HuH-7 (cell line): ENCODE measurements around the gene SEMA3D.
A peak's percentile ranks its signal among the peaks of the same experiment; 100 is the strongest.

Experiments used
- DNase-seq: peaks from one replicate; pipeline ENCODE4 v3.0.0; 2011; ENCODE audit warnings: low spot score

Gene SEMA3D

DNA sequence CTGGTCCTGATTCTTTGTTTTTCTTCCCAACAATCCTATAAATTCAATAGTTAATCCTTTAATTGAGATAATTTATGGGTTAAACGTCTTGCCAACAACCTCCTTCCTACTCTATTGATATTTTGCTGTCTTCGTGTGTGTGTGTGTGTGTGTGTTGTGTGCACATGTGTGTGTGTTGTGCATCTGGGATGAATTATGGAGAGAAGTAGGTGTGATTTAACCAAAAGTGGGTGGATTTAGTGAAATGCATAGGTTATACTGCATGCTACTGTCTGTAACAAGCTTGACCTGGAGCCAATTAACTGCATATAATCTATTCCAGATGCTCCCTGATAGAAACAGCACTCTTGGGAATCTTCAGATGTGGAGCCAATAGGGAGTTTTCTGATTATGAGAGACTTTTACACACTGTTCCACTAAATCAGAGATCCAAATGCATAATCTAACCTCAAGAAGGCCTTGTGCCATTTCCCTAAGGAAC, 61.2 kb downstream of the SEMA3D start:
- DNase-seq, result no peak

DNA sequence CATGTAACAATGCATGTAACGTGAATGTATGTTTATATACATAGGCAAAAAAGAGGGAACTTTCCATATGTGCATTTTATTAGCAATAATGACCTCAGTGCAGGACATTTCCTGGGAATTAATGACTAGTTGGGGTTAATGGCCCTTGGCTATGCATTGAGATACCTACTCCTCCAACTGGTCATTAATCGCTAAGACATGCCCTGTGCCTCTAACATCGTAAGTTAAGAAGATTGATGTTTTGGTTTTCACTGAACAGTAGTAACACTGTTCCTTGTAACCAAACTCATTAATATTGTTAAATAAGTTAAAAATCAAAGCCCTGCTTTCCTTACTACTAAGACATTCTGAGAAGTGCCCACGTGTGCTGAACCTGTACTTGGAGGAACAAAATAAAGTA, 61.7 kb downstream of the SEMA3D start:
- DNase-seq, result no peak

DNA sequence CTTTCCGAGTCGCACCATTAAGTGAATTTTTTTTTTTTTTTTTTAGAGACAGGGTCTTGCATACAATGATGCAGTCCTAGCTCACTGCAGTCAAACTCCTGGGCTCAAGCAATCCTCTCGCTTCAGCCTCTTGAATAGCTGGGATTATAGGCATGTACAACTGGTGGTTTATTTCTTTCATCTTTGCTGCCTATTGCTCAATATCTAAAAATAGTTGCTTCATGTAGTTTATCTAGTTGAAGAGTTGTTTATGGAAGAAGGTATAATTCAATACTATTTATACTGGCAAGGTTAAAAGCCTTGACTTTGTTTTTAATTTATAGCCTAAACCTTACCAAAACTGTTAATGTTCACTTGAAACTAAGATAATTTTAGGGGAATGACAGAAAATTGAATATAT, 66.9 kb downstream of the SEMA3D start:
- DNase-seq, result no peak

DNA sequence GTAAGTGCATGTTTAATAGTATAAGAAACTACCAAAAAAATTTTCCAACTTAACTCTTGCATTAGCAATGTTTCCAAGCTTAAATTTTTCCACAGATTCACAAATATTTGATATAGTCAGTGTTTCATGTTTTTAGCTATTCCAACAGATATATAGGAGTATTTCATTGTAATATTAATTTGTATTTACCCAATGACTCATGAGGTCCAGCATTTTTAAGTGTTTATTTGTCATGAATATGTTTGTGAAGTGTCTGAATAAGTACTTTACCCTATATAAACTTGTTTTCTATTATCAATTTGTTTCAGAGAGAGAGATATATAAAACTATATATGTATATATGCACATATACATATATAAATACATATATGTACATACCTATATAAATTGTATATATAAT, 71.0 kb downstream of the SEMA3D start:
- DNase-seq, result no peak

DNA sequence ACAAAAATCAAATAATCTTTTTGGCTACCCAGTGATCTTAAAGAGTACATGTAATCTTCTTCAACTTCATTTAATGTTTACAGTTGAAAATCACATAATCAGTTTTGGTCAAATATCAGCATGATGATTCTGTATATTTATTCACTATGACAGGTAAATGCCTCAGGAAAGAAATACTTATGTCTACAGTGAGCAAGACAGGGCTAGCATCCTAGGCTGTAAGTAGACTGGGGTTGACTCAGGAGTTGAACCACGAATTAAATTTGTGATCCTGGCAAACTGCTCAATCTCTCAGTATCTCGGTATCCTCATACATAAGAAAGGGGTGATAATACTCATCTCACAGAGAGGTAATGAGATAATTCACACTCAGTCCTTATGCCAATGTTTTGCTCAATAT, 71.8 kb downstream of the SEMA3D start:
- no peak for DNase-seq

DNA sequence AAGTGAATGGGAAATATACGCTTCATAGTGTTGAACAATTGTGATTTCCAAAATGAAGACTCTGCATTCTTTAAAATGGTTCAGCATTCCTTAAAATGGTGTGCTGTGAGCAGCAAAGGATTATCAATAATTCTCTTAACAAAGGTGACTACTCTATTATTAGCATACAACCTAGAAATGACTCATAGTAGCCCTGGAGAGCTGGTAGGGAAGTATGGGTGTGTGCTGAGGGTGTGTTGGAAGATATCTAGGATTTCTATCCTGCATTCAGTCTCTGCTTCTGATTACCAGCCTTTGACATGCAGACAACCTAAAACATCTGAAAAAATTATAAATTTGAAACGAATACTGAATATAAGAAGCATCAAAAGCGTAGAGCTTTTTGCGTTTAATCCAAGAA, 72.5 kb downstream of the SEMA3D start:
- DNase-seq, result no peak

DNA sequence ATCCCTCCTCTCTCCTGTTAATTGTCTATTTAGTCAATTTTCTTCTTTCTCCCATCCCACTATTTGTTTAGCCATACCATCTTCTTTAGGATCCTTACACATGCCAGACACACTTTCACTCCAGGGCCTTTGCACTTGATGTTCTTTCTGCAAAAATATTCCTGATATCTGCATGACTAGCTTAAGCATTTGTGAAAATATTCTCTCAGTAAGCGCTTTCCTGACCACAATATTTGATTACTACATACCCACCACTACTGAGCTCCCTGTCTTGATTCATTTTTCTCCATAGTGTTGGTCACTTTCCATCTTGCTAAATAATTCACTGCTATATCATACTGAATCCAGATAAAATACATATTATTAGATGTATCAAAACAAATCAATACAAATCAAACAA, 75.1 kb downstream of the SEMA3D start:
- DNase-seq, result no peak

DNA sequence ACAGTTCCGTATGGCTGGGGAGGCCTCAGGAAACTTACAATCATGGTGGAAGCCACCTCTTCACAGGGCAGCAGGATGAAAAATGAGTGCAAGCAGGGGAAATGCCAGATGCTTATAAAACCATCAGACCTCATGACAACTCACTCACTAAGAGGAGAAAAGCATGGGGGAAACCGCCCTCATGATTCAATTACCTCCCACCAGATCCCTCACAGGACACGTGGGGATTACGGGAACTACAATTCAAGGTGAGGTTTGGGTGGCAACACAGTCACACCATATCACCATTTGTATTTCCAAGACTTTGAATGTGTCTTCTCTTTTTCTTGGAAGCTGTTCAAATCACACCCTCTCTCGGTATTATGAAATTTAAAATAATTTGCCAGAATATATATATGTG, 80.1 kb downstream of the SEMA3D start:
- DNase-seq, result no peak

DNA sequence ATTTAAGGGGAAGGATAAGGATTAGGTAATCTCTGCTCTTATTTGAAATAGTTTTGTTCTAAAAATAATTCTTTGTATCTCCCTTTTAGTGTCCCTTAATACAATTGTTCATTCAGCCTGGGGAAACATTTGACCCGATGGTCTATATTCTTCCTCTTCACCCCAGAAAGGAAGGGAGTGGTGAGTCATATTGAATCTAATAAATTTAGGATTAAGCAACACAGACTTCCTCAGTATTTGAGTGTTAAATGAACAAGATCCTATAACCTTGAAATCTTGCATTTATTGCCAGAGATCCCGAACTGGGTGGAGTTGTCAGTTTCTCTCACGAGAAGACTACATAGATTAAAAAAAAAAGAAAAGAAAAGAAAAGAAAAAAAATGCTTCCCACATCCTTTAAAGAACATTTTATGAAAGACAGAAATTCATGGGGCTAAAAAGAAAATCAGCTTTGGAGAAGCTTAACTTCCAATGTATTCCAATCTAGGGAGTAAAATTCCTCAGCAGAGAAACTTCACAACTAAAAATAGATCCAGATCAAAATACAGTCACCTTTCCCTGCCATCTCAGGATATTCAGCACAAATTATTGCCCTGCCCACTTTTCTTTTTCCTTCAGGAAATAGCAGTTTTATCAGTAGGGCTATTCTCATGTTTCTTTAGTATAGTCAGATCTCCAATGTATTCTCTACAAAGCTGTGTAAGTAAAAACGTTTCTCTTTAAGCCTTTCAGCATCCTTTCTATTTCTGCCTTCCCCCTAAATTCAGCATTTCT, 82.2 kb downstream of the SEMA3D start:
- DNase-seq, result no peak

DNA sequence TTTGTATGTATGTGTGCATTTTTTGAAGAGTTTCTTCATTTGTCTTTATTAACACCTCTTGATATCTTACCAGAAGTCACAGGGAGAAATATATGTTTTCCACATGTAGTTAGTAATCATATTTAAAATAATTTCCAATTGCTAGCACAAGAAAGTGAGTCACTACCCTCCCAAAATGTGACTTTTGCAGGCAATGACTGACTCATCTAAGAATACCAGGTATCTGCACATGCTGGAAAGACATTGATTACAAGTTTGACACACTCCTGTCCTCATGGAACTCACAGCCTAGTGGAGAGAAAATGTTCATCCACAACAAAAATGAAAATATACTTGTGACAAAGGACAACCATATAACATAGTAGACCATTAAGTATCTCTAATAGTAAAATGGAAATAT, 82.9 kb downstream of the SEMA3D start:
- DNase-seq, result no peak

DNA sequence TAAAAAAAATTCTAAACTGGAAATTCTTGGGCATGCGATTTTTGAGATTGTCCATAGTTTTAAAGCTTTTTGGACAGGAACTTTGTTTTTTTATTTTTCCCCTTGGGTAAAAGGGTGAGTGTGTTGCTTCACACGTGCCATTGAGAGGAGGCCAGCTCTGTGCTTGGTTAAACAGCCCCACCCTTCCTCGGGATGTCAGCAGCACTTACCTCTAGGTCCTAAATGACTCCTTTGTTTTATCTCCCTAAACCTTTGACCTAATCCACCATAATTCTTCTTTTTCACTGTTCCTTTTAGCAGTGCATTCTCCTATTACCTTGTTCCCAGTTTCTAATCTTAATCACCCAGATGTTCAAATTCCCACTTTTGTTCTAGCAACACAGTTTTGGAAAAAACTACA, 83.5 kb downstream of the SEMA3D start:
- peak; percentile 31 for DNase-seq

DNA sequence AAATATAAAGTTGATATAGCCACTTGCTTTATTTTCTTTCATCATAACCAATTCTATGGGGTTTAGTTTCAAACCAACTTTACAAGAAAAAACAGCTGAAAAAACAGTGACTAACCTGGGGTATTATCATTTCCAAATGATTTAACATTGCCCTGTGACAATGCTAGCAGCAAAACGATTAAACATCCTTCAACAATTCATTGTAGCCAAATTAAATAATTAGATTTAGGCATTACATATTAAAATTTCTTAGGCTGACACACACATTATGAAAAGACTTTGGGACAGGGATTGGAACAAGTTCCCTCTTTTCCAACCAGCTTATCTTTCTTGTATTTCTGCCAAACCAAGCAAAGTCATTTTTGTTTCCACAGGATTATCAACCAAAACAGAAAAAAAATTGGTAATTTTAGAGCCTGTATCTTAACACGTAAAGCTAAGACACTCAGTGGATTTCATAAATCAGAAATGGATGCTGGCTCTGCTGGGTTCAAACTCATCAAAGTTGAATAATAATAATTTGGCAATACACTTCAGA, 84.0 kb downstream of the SEMA3D start:
- DNase-seq, result no peak

DNA sequence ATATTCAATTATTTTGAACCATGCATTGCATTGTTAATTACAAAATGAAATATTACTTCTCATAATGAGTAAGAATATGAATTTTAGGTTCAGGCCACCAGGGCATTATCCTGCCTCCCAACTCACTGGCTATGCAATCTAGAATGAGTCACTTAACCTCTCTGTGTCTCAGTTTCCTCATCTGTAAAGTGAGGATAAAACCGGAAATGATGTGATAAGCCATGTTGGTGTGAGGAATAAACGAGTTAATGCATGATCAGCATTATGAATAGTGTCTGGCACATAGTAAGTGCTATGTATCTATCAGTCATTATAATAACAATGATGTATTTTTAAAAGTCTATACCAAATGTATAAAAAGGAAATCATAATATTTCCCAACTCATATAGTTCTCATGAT, 85.5 kb downstream of the SEMA3D start:
- DNase-seq, result no peak

DNA sequence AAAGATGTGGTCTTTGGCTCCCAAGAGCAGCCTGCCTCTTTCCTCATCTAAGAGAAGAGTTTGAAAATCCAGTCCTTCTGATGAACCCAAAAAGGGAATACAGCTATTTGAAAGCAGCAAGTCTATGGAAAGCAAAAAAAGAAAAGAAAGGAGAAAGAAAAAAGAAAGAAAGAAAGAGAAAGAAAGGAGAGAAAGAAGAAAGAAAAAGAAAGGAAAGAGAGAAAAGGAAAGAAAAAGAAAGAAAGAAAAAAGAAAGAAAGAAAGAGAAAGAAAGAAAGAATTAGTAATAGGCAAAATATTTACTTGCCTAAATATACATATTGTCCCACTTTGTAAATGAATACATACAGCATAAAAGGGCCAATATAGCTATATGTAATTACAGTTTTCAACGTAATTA, 89.0 kb downstream of the SEMA3D start:
- no peak for DNase-seq

DNA sequence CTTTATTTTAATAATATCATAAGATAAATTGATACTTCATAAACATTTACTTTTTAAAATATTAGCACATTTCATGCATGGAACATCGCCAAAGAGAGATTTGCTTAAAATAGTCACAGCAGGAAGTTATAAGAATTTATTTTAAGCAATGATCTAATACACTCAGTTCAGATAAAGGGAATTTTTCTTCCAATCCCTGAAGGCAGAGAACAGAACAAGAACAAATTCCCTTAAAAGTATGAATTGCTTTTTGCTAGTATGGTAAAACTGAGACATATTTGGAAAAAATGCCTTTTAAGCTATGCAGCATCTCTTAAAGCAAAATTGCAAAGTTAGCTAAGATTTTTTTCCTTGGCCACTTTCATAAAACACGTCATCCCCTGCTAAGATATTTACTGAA, 91.0 kb downstream of the SEMA3D start:
- DNase-seq, result no peak

DNA sequence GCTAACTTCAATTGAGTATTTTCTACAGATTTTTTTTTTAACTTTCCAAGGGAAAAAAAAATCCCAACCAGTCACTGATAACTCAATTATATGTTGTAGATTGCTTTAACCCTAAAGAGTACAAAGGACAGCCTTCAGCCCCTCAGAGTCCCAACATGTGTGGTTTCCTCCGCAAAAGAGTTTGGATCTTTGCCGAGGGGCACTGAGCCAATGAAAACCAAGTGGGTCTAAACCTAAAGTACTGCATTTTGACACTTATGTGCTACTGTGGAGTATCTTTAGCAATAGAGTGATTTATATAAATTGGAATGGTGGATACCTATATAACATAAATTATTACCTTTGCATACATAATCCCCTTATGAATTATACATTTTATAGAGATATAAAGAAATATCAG, 91.5 kb downstream of the SEMA3D start:
- no peak for DNase-seq

DNA sequence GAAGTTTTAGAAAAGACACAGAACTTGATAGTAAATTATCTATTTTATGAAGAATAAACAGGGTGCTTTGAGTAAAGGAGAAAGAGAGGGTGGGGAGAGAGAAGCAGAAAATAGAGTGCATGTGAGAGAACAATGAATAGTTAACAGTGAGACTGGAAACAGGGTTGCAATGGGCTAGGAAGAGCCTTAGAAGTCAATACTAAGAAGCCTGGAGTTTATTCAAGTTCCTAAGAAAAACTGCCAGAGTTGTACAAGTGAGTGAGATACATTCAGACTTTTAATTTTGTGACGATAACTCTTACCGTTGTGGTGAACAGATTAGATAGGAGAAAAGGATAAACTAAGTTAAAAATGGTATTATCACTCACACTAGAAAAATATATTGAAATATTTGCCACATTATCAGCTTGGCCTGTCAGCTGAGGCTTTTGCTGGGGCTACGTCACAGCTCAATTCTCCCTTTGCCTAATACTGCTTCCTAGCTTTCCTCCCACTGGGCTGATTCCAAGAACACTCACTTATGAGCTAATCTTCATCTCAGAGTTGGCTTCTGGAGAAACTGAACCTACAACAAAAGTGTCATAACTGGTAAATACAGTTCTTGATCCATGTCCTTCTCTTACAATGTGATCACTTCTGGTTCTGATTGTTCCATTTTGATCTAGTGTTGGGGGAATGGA, 92.7 kb downstream of the SEMA3D start:
- DNase-seq, result no peak

DNA sequence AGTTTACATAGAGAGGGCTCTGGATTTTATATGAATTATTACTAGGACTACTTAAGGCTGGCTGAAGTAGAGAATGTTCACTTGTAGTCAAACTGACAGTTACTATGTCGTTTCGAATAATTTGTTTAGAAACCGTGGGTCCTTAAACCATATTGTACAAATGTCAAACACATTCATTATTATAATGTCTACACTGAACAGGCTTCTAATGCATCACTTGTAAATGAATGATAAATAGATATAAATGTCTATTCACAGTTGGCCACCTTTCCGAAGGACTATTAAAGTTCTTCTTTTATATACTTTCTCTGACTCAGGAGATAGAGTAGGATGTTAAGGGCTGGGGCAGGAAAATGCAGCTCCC, 95.3 kb downstream of the SEMA3D start:
- DNase-seq, result no peak

DNA sequence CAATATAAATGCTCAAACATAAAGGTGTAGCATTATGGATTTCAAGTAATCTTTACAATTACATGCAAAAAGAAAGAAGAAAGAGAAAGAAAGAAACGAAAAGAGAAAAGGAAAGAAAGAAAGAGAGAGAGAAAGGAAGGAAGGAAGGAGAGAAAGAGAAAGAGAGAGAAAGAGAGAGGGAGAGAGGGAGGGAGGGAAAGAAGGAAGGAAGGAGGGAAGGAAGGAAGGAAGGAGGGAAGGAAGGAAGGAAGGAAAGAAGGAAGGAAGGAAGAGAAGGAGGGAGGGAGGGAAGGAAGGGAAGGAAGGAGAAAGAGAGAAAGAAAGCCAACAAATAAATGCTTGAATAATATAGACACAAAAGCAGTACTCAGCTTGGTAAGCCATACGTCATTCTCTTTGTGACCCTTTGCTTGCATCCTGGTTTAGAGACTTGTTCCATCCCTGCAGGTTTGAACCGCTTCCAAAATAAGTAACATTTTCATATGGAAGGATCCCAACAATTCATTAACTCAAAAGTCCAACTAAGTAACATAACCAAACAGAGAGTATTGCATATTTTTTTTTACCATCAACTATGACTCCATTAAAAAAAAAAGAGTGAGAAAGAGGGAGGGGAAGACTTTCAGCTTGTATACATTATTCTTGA, 95.8 kb downstream of the SEMA3D start:
- no peak for DNase-seq

DNA sequence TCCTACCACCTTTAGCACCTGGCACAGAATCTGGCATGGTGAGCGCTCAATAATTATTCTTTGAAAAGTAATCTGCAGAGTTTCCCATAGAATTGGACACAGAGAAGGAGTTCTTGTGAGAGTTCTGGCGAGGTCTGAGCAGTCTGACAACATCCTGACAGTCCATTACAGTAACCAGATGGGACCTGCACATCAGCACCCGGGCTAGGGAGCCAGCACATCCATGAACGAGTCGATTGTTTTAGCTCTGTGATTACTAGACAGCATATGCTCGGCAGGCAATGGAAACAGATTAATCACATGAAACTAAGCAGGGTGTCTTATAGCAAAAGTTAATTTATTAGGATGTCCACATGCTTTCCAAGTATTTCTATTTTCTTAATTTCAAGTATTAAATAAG, 96.7 kb downstream of the SEMA3D start:
- DNase-seq, result no peak

DNA sequence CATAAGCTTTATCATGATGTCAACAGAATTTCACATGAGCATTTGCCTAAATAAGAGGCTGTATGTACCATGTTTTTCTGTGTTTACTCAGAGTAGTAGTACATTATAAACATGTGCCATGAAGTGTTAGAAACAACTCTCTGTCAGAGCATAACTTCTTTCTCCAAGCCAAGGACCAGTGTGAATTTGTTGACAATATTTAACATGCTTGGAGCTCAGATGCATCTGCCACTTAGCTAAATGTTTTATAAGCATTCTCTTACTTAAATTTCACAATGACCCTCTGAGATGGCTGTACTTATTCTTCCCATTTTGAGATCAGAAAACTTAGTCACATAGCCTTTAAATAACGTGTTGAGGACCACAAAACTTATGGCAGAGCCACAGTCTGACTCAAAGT, 105.0 kb downstream of the SEMA3D start:
- no peak for DNase-seq

DNA sequence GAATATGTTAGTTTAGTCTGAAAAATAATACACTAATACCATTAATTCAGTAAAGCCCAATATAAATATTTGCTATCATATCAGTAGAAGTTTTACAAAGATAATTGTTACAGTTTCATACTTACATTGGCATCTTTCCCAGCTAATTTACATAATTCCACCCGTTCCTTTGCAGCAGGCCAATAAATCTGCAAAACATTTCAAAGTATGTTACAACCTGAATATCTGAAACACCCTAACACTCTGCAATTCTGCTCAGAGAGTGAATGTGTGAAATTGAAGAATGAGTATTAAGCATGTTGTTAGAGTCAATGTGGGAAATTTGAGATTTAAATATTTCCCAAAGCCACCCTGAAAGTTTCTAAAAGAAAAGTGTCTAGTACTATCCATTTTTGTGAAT, 105.5 kb downstream of the SEMA3D start:
- no peak for DNase-seq

DNA sequence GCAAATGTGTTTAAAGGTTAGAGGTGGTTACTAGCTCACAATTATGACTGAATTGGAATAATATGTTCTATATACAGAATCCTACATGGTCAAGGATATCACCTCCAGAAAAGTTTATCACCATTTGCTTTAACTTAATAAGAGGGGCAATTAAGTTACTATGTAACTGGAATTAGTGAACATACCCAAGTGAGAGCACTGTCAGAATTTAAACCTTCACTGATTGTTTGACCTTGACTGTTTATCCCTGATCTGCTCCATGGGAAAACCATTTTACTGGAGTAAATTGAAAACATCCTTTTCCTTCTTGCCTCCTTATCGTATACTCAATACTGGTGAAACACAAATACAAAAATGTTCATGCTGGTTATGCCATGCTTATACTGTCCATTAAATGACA, 107.4 kb downstream of the SEMA3D start:
- DNase-seq, result no peak
